Activated CD8-positive, alpha-beta memory T cell treated with anti-CD3 and anti-CD28 coated beads, Interleukin-2, amount 10 ng/mL, durations not matched to agents 7 days and 5 days (primary cell): ENCODE data around the gene ANKUB1. TPM values are rescaled to one million over a fixed set of nuclear protein-coding genes. Genes with fewer than 3 reads are reported as not detected.
A peak's percentile ranks its signal among the peaks of the same experiment; 100 is the strongest.

Experiments used
- ATAC-seq: fragments of 150-1000 bp; cut with Tn5 transposase; one replicate; pipeline ENCODE4 v1.10.0; 2021; ENCODE audit warnings: moderate library complexity
- CTCF ChIA-PET: fragments of 350-600 bp; sonication (Branson Sonifier 250); formaldehyde crosslinking; loops from one replicate; lab custom pipeline; 2021; ENCODE audit warnings: antibody characterized with exemption; lab: Charles Lee
- DNase-seq: peaks from one replicate; pipeline ENCODE4 v3.0.0-alpha.2; 2020
- H3K27ac Mint-ChIP-seq: one replicate; pipeline ENCODE4 v1.8.0; 2021; ENCODE audit warnings: mild to moderate bottlenecking, mixed read lengths
- H3K27me3 Mint-ChIP-seq: one replicate; pipeline ENCODE4 v1.8.0; 2021; ENCODE audit warnings: mixed read lengths
- H3K36me3 Mint-ChIP-seq: one replicate; pipeline ENCODE4 v1.8.0; 2021; ENCODE audit warnings: mild to moderate bottlenecking, mixed read lengths
- H3K4me1 Mint-ChIP-seq: one replicate; pipeline ENCODE4 v1.8.0; 2021; ENCODE audit warnings: mixed read lengths
- H3K4me3 Mint-ChIP-seq: one replicate; pipeline ENCODE4 v1.8.0; 2021; ENCODE audit warnings: mild to moderate bottlenecking, moderate library complexity, mixed read lengths
- H3K9me3 Mint-ChIP-seq: one replicate; pipeline ENCODE4 v1.8.0; 2022; ENCODE audit warnings: low read depth, mixed read lengths
- total RNA-seq, 2 experiments: library from RNA; stranded (reverse); gene quantifications; one replicate each; pipeline ENCODE4 v1.2.3, GENCODE V29; 2021

ANKUB1 gene
- total RNA-seq, 2 experiments from 2014 or later, result not detected

DNA sequence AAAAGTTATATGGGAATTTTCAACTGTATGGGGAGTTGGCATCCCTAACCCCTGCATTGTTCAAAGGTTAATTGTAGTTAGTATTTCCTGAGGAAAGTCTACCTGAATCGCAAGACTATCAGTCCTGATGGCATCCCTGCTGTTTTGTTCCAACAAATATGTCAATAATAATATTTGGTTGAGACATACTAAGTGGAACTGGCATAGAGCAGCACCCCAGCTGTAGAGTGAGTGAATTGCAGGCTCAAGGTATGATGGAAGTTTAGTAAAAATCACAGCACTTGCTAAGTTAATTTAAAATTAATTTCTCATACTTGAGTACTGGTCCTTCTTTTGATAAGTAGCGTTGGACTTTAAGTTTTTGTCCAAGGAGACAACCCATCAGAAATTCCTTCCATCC lies 22.1 kb downstream of the ANKUB1 start:
- Mint-ChIP-seq H3K27ac (no peak overlapping the region), H3K4me1 (no peaks in the 10 kb centered on the region), H3K27me3 (peaks cover 33% of the 10 kb centered on the region), H3K36me3 (no peaks in the 10 kb centered on the region), H3K9me3 (no peaks in the 10 kb centered on the region), H3K4me3 (no peak overlapping the region)
- CTCF ChIA-PET, result interaction anchor here (0.5 to 5.4 kb wide), 14 partner anchors 9 to 281 kb away, joined by 3 to 30 read pairs (median 8); partner anchors contain the start of gene COMMD2
- DNase-seq (no peak), ATAC-seq (no peak)

- no peaks in the 10 kb centered on the region for H3K4me1 Mint-ChIP-seq
- H3K27me3 Mint-ChIP-seq, result peaks cover 41% of the 10 kb centered on the region
- no peaks in the 10 kb centered on the region for H3K36me3 Mint-ChIP-seq
- DNase-seq (no peak), ATAC-seq (no peak)
- no peaks in the 10 kb centered on the region for H3K9me3 Mint-ChIP-seq
- CTCF ChIA-PET, result interaction anchor here (1.1 to 4.7 kb wide), 2 partner anchors 40 to 200 kb away, joined by 3 to 34 read pairs; no protein-coding TSS in a partner anchor
- H3K27ac Mint-ChIP-seq, result no peak overlapping the region
- no peak overlapping the region for H3K4me3 Mint-ChIP-seq
Measured at GRCh38 chr3:149768704-149769103, 23.6 kb downstream of the ANKUB1 start.

- H3K27ac Mint-ChIP-seq, result no peak overlapping the region
- no peak overlapping the region for H3K4me3 Mint-ChIP-seq
- no peaks in the 10 kb centered on the region for H3K36me3 Mint-ChIP-seq
- DNase-seq, result no peak
- no peaks in the 10 kb centered on the region for H3K9me3 Mint-ChIP-seq
- peaks cover 41% of the 10 kb centered on the region for H3K27me3 Mint-ChIP-seq
- no peaks in the 10 kb centered on the region for H3K4me1 Mint-ChIP-seq
- ATAC-seq, result no peak
- CTCF ChIA-PET, result interaction anchor here (0.7 to 4.7 kb wide), 6 partner anchors 8 to 273 kb away, joined by 3 to 34 read pairs (median 4); partner anchors contain the start of gene COMMD2
Measured at GRCh38 chr3:149767720-149768119, 24.6 kb downstream of the ANKUB1 start.

- CTCF ChIA-PET, result interaction anchor here (1.0 to 4.7 kb wide), 5 partner anchors 10 to 235 kb away, joined by 3 to 34 read pairs (median 4); partner anchors contain the start of genes COMMD2 and WWTR1
- H3K4me1 Mint-ChIP-seq, result no peaks in the 10 kb centered on the region
- H3K27me3 Mint-ChIP-seq, result peaks cover 35% of the 10 kb centered on the region
- no peak overlapping the region for H3K4me3 Mint-ChIP-seq
- H3K9me3 Mint-ChIP-seq, result no peaks in the 10 kb centered on the region
- H3K27ac Mint-ChIP-seq, result no peak overlapping the region
- H3K36me3 Mint-ChIP-seq, result no peaks in the 10 kb centered on the region
- DNase-seq (no peak), ATAC-seq (no peak)
Measured at GRCh38 chr3:149765762-149766334, 26.5 kb downstream of the ANKUB1 start.

DNA sequence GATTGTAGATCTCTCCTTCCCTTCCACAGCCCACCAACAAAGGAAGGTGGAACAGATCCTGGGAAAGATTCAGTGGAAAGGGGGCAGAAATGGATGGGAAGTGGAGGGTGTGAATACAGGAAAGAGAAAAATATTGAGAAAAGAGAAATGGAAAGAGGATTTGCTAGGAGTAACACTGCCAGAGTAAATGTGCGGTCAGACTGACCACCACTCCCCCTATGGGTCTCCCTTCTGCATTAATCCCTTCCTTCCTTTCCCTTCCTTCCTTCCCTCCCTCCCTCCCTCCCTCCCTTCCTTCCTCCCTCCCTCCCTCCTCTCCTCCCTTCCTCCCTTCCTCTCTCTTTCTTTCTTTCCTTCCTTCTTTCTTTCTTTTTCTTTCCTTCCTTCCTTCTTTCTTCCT lies 28.1 kb downstream of the ANKUB1 start:
- ATAC-seq (no peak), DNase-seq (no peak)
- no peaks in the 10 kb centered on the region for H3K4me1 Mint-ChIP-seq
- no peak overlapping the region for H3K27ac Mint-ChIP-seq
- no peaks in the 10 kb centered on the region for H3K9me3 Mint-ChIP-seq
- no peak overlapping the region for H3K4me3 Mint-ChIP-seq
- peaks cover 37% of the 10 kb centered on the region for H3K27me3 Mint-ChIP-seq
- CTCF ChIA-PET, result interaction anchor here (1.1 kb wide), 1 partner anchor 9 kb away, joined by 3 read pairs; no protein-coding TSS in a partner anchor
- H3K36me3 Mint-ChIP-seq, result no peaks in the 10 kb centered on the region

DNA sequence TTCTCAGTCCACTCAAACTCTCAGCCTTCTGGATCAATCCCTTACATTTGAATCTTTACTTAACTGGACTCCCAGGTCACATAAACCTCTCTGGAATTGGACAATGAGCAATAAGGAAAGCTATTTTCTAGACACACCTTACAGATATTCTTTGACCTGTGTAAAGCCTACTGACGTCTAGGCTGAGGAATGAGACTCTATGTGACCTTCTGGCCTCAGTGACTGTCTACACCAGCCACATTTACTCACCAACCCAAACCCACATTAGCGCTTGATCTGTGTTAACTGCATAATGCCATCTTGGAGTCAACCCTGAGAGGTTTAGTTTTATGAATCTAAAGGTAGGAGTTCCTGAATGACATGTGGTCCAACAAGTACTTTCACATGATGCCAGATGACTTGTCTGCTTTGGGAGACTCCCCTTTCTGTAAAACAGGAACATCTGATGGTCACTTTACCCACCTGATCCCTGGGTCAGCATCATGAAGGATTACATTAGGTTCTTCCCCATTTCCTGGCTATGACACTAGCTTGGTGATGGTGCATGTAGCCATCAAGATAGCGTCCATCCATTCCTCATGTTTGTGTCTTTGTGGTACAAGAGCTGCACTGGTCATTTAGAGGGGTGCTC lies 28.7 kb downstream of the ANKUB1 start:
- no peak overlapping the region for H3K27ac Mint-ChIP-seq
- no peaks in the 10 kb centered on the region for H3K36me3 Mint-ChIP-seq
- H3K4me1 Mint-ChIP-seq, result no peaks in the 10 kb centered on the region
- no peaks in the 10 kb centered on the region for H3K9me3 Mint-ChIP-seq
- DNase-seq, result no peak
- H3K27me3 Mint-ChIP-seq, result peaks cover 34% of the 10 kb centered on the region
- no peak for ATAC-seq
- CTCF ChIA-PET, result interaction anchor here (0.7 to 4.7 kb wide), 2 partner anchors 8 to 45 kb away, joined by 3 to 23 read pairs; no protein-coding TSS in a partner anchor
- H3K4me3 Mint-ChIP-seq, result no peak overlapping the region

DNA sequence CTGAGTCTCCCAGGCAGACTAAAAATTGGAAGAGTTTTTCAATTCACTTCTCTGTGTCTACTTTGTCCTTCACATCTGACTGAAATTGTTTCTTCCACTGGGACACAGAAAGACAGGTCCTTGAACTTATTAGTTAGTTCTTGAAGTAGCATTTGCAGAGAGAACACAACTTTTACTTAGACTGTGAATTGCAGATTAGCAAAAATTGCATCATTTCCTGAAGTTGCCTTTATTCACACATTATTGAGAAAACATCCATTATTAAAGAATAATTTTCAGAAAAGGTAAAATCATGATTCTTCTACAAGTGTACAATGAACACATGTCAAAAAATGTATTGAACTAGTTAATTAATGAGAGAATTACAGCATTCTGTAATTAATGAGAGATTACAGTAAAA lies 38.6 kb downstream of the ANKUB1 start:
- CTCF ChIA-PET, result interaction anchor here (3.4 kb wide), 1 partner anchor 55 kb away, joined by 18 read pairs; no protein-coding TSS in a partner anchor
- Mint-ChIP-seq H3K4me1 (peaks cover 26% of the 10 kb centered on the region), H3K4me3 (peak overlapping the region; percentile 96), H3K27ac (no peak overlapping the region), H3K9me3 (no peaks in the 10 kb centered on the region), H3K36me3 (peaks cover 11% of the 10 kb centered on the region), H3K27me3 (no peaks in the 10 kb centered on the region)
- ATAC-seq, result no peak
- DNase-seq, result no peak

DNA sequence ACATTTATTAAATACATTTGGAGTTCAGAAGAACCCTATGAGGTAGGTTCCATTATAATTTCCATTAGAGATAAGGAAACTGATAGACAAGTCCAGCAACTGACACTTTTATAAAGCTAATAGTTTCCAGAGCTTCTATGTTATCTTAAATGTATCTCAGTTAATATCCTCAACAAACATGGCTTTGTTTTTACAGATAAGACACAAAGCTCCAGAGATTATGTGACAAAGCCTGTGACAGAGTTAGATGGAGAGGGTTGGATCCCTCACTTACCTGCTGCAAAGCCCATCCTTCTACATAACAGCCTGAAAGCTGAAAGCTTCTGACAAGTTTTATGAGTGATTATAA lies 39.6 kb downstream of the ANKUB1 start:
- peaks cover 28% of the 10 kb centered on the region for H3K4me1 Mint-ChIP-seq
- H3K36me3 Mint-ChIP-seq, result peaks cover 21% of the 10 kb centered on the region
- H3K9me3 Mint-ChIP-seq, result no peaks in the 10 kb centered on the region
- DNase-seq (no peak), ATAC-seq (no peak)
- H3K27me3 Mint-ChIP-seq, result no peaks in the 10 kb centered on the region
- CTCF ChIA-PET, result interaction anchor here (0.7 to 3.4 kb wide), 11 partner anchors 10 to 258 kb away, joined by 3 to 18 read pairs (median 4); no protein-coding TSS in a partner anchor
- H3K4me3 Mint-ChIP-seq, result peak overlapping the region; percentile 96
- peak overlapping the region; percentile 91 for H3K27ac Mint-ChIP-seq

- no peaks in the 10 kb centered on the region for H3K9me3 Mint-ChIP-seq
- DNase-seq (peak; percentile 91), ATAC-seq (peak; percentile 98)
- H3K27me3 Mint-ChIP-seq, result no peaks in the 10 kb centered on the region
- CTCF ChIA-PET, result interaction anchor here (0.7 to 3.4 kb wide), 18 partner anchors 9 to 258 kb away, joined by 3 to 18 read pairs (median 4); partner anchors contain the start of gene WWTR1
- peaks cover 24% of the 10 kb centered on the region for H3K36me3 Mint-ChIP-seq
- peak within 1 kb of the TSS; percentile 91 for H3K27ac Mint-ChIP-seq
- H3K4me3 Mint-ChIP-seq, result peak within 1 kb of the TSS; percentile 96
- H3K4me1 Mint-ChIP-seq, result peaks cover 28% of the 10 kb centered on the region
Measured at GRCh38 chr3:149752051-149752787, 40.1 kb downstream of the ANKUB1 start, which contains the start of gene COMMD2. Gene COMMD2, minus strand, starts transcription at chr3:149752489. Its CDS starts 45 bp downstream, at chr3:149752444.

DNA sequence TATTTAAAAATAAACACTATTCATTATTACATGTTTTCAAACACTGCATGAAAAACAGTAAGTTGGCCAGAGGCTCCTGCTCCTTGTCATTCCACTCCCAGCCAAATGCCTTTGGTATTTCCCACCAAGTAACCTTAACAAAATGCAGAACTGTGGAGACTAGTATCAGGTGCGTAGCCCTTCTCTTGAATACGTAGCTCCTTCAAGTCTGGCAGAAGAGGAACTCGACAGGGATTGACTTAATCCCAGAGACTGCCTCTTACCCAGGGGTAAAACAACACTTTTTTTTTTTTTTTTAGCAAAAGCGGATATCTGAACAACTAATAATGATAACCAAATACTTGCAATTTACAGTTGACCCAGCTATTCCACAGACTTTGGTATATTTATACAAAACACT lies 40.8 kb downstream of the ANKUB1 start:
- no peaks in the 10 kb centered on the region for H3K9me3 Mint-ChIP-seq
- CTCF ChIA-PET, result interaction anchor here (0.7 to 3.4 kb wide), 15 partner anchors 9 to 257 kb away, joined by 3 to 18 read pairs (median 4); partner anchors contain the start of gene WWTR1
- ATAC-seq (no peak), DNase-seq (no peak)
- peak overlapping the region; percentile 91 for H3K27ac Mint-ChIP-seq
- peaks cover 28% of the 10 kb centered on the region for H3K4me1 Mint-ChIP-seq
- H3K4me3 Mint-ChIP-seq, result peak overlapping the region; percentile 96
- peaks cover 31% of the 10 kb centered on the region for H3K36me3 Mint-ChIP-seq
- no peaks in the 10 kb centered on the region for H3K27me3 Mint-ChIP-seq

DNA sequence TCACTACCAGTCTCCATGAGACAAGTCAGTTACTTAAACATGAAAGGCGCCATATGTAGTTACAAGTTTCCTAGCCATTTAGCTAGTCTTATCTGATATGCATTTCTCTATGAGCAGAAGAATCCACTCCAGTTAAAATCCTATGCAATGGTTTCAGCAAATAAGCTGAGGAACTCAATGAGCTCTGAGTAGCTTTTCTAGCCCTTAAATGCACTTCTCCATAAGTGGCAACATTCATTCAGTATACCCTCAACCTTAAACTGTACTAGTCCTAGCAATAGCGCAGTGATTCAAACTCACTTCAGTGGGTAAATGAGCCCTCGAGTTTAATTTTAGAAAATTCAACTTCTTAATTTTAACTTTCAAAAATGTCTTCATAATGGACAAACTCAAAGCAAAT lies 47.7 kb downstream of the ANKUB1 start:
- ATAC-seq, result no peak
- CTCF ChIA-PET, result no interaction called here
- H3K4me1 Mint-ChIP-seq, result peaks cover 3% of the 10 kb centered on the region
- H3K27me3 Mint-ChIP-seq, result no peaks in the 10 kb centered on the region
- H3K4me3 Mint-ChIP-seq, result no peak overlapping the region
- H3K9me3 Mint-ChIP-seq, result no peaks in the 10 kb centered on the region
- DNase-seq, result no peak
- H3K27ac Mint-ChIP-seq, result no peak overlapping the region
- H3K36me3 Mint-ChIP-seq, result peaks cover 56% of the 10 kb centered on the region

DNA sequence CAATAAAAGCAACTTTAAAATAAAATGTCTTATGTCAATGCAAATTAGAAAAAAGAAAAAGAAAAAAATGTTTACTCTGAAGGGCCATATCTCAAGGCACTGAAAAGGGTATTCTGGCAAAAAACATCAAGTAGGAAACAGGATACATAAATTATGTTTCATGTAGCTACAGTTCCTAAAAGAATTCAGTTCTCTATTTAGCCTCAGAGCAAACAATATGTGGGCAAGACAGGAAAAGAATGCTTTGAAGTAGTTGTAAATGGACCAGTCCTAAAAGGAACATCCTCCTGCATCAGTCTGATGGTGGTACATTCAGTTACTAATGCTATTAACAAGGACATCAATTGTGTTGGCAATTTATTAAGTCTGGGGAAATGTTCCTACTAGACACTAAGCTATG lies 48.2 kb downstream of the ANKUB1 start:
- H3K27me3 Mint-ChIP-seq, result no peaks in the 10 kb centered on the region
- peaks cover 4% of the 10 kb centered on the region for H3K4me1 Mint-ChIP-seq
- H3K36me3 Mint-ChIP-seq, result peaks cover 57% of the 10 kb centered on the region
- ATAC-seq (no peak), DNase-seq (no peak)
- CTCF ChIA-PET, result no interaction called here
- H3K9me3 Mint-ChIP-seq, result no peaks in the 10 kb centered on the region
- H3K4me3 Mint-ChIP-seq, result no peak overlapping the region
- no peak overlapping the region for H3K27ac Mint-ChIP-seq

DNA sequence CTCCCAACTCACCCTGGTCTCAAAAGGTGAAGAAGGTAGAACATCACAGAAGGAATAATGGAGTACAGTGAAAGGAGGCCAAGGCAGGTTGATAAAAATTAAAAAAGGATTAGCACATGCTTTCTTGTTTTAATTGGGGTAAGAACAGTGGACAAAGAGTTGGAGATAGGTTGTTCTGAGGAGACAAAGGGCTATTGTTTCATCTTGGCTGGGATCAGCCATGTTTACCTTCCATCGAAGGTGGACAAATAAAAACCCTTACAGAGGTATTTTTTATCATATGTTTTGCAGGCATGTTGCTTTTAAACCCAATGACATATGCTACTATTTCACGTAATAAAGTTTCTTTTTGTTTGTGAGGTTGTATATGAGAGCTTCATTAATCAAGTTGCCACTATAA lies 53.0 kb downstream of the ANKUB1 start:
- no peak overlapping the region for H3K4me3 Mint-ChIP-seq
- H3K27me3 Mint-ChIP-seq, result no peaks in the 10 kb centered on the region
- peaks cover 5% of the 10 kb centered on the region for H3K4me1 Mint-ChIP-seq
- no peak overlapping the region for H3K27ac Mint-ChIP-seq
- no peak for ATAC-seq
- no peaks in the 10 kb centered on the region for H3K9me3 Mint-ChIP-seq
- CTCF ChIA-PET, result interaction anchor here (1.0 to 1.7 kb wide), 2 partner anchors 13 to 32 kb away, joined by 3 to 5 read pairs; partner anchors contain the start of gene COMMD2
- H3K36me3 Mint-ChIP-seq, result peaks cover 26% of the 10 kb centered on the region
- no peak for DNase-seq
